GM12891 (cell line): ENCODE results near the gene FRMD3.

Experiments
- POLR2A ChIP-seq: IDR thresholded peaks from 2 replicates; pipeline ENCODE4 v1.6.1; 2011; ENCODE audit warnings: low read depth, low read length, control low read depth
- POLR2AphosphoS5 ChIP-seq: IDR thresholded peaks from 2 replicates; pipeline ENCODE4 v1.6.1; 2011; ENCODE audit warnings: low read depth, low read length, control low read depth
- SPI1 ChIP-seq: IDR thresholded peaks from 2 replicates; pipeline ENCODE4 v1.6.1; 2011; ENCODE audit warnings: low read depth, low read length, control low read depth

- TF ChIP-seq POLR2AphosphoS5 (no peak), POLR2A (no peak), SPI1 (no peak)
Observed at GRCh38 chr9:83385317-83385716, 152.9 kb downstream of the FRMD3 start.
